Suprapubic skin (tissue), 4 donors: ENCODE data around the gene PGM1. TPM values are rescaled to one million over a fixed set of nuclear protein-coding genes. Genes with fewer than 3 reads are reported as not detected.

ENCODE experiments used
- DNase-seq, 2 donors: peaks; one replicate each; pipeline ENCODE4 v3.0.0-alpha.2; 2019; ENCODE audit warnings: low spot score in 2 of 2
- H3K27ac ChIP-seq: fragments of 200-600 bp; sonication (generic); one replicate; pipeline ENCODE4 v1.5.1; 2019
- H3K27me3 ChIP-seq: fragments of 200-600 bp; sonication (generic); one replicate; pipeline ENCODE4 v1.5.1; 2019
- H3K36me3 ChIP-seq: fragments of 200-600 bp; sonication (generic); one replicate; pipeline ENCODE4 v1.5.1; 2019
- H3K4me1 ChIP-seq: fragments of 200-600 bp; sonication (generic); one replicate; pipeline ENCODE4 v1.5.1; 2019
- H3K4me3 ChIP-seq: fragments of 200-600 bp; sonication (generic); one replicate; pipeline ENCODE4 v1.5.1; 2019; ENCODE audit warnings: mild to moderate bottlenecking
- H3K9me3 ChIP-seq: fragments of 200-600 bp; sonication (generic); one replicate; pipeline ENCODE4 v1.5.1; 2019
- CTCF ChIP-seq, 2 donors: fragments of 200-600 bp in 1 of 2; fragments of 450-650 bp in 1 of 2; sonication (generic) in 1 of 2; IDR thresholded peaks; one replicate each; pipeline ENCODE4 v1.5.1; 2016 to 2019; ENCODE audit warnings: antibody characterized with exemption in 2 of 2, mild to moderate bottlenecking in 1 of 2, moderate library complexity in 1 of 2
- EP300 ChIP-seq: sonication (generic); formaldehyde crosslinking; IDR thresholded peaks from one replicate; pipeline ENCODE4 v1.6.1; 2017; ENCODE audit warnings: antibody characterized with exemption
- POLR2A ChIP-seq, 2 donors: fragments of 450-650 bp; IDR thresholded peaks; one replicate each; pipeline ENCODE4 v1.6.1; 2017; ENCODE audit warnings: antibody characterized with exemption in 2 of 2, mild to moderate bottlenecking in 2 of 2, moderate library complexity in 2 of 2
- POLR2AphosphoS5 ChIP-seq, 3 donors: sonication (generic); formaldehyde crosslinking; IDR thresholded peaks; one replicate each; pipeline ENCODE4 v1.6.1; 2017; ENCODE audit warnings: antibody characterized with exemption in 3 of 3
- WGBS: methylation state at CpG from one replicate; pipeline ENCODE4 v1.1.5; 2018; 5-methylcytosine and 5-hydroxymethylcytosine counted together
- total RNA-seq, 4 donors: library from RNA; depleted of rRNA; stranded (reverse); fragments of >200 nt; gene quantifications; one replicate each; pipeline ENCODE4 v1.1.0, GENCODE V29; 2016

The PGM1 gene
- total RNA-seq, 4 donors from 2014 or later, result 38.9 to 52.8 (median 45.4) TPM

DNA sequence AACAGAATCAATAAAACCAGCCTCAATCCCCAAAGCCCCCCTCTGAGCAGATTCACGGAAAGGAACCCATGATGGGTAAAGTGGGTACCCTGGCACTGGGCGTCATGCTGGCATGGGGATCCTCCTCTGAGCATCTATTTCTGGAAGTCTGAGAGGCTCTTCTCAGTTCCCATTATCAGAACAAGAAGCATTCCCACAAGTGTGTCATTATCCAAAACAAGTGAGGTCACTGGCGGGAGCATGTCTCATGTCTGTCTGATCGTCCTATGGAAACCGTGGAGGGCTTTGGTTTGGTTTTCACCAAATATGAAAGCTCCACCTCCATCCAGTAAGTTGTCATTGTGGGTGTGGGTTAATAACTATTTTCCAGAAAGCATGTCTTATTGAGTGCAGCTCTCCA is 70.7 kb downstream of the PGM1 start:
- Histone ChIP-seq H3K36me3 (no peaks in the 10 kb centered on the region), H3K9me3 (peaks cover 5% of the 10 kb centered on the region), H3K27me3 (no peaks in the 10 kb centered on the region), H3K27ac (no peak overlapping the region), H3K4me1 (peaks cover 19% of the 10 kb centered on the region), H3K4me3 (no peak overlapping the region)
- TF ChIP-seq CTCF (IDR thresholded peaks at IDR 0.05) (no peak), EP300 (no peak), POLR2A (IDR thresholded peaks at IDR 0.05) (no peak), POLR2AphosphoS5 (IDR thresholded peaks at IDR 0.05) (no peak)
- WGBS, result 98% methylated on average over 5 of the region's 5 CpGs
- no peak for DNase-seq

DNA sequence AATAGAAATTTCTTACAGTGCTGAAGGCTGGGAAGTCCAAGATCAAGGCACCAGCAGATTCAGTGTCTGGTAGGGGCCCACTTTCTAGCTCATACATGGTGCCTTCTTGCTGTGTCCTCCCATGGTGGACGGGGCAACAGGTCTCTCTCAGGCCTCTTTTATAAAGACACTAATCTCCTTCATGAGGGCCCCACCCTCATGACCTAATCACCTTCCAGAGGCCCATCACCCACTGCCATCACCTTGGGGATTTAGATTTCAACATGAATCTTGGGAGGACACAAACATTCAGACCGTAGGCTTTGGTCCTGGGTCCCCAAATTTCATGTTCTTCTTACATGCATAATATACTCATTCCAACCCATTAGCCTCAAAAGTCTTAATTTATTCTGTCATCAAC is 71.5 kb downstream of the PGM1 start:
- 95% methylated on average over 2 of the region's 2 CpGs for WGBS
- TF ChIP-seq CTCF (IDR thresholded peaks at IDR 0.05) (no peak), EP300 (no peak), POLR2AphosphoS5 (IDR thresholded peaks at IDR 0.05) (no peak), POLR2A (IDR thresholded peaks at IDR 0.05) (no peak)
- Histone ChIP-seq H3K36me3 (no peaks in the 10 kb centered on the region), H3K27ac (no peak overlapping the region), H3K9me3 (peaks cover 5% of the 10 kb centered on the region), H3K27me3 (no peaks in the 10 kb centered on the region), H3K4me1 (peaks cover 27% of the 10 kb centered on the region), H3K4me3 (no peak overlapping the region)
- DNase-seq, result no peak

DNA sequence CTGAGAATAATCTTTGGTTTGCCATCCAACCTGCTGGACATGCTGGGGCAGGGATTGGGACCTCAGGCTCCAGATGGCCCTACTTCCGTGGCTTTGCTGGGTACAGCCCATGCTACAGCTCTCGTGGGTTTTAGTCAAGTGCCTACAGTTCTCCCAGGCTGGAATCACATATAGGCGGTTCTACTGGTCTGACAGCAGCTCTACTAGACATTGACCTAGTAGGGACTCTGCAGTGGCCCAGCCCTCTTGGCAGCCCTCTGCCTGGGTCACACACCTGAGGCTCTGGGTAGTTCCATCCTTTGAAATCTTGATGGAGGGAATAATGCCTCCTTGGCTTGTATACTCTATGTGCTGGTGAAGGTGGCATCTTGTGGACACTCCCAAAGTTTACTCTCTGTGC is 72.2 kb downstream of the PGM1 start:
- TF ChIP-seq EP300 (no peak), POLR2A (IDR thresholded peaks at IDR 0.05) (no peak), POLR2AphosphoS5 (IDR thresholded peaks at IDR 0.05) (no peak), CTCF (IDR thresholded peaks at IDR 0.05) (no peak)
- H3K27me3 ChIP-seq, result no peaks in the 10 kb centered on the region
- H3K4me3 ChIP-seq, result no peak overlapping the region
- 85% methylated on average over 2 of the region's 3 CpGs for WGBS
- peaks cover 5% of the 10 kb centered on the region for H3K9me3 ChIP-seq
- H3K36me3 ChIP-seq, result no peaks in the 10 kb centered on the region
- no peak overlapping the region for H3K27ac ChIP-seq
- DNase-seq, result no peak
- H3K4me1 ChIP-seq, result peaks cover 32% of the 10 kb centered on the region

DNA sequence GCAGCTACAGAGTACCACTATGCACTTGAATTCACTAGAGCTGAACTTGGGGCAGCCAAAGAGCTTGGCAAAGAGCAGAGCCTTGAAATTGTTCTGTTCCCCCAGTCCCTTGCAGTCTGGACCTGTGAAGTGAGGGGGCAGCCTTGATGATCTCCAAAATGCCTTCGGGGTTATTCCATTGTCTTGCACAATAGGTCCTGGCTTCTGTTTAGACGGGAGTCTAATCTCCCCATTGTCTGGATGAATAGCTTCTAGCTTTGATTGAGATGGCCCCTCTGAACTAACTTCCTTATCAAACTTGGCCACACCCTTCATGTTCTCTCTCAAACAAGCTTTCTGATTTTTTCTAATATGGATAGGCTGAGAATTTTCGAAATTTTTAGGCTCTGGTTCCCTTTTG is 72.6 kb downstream of the PGM1 start:
- TF ChIP-seq POLR2A (IDR thresholded peaks at IDR 0.05), result no peak
- TF ChIP-seq POLR2AphosphoS5 (IDR thresholded peaks at IDR 0.05), result no peak
- no peak for TF ChIP-seq CTCF (IDR thresholded peaks at IDR 0.05)
- TF ChIP-seq EP300, result no peak
- peaks cover 32% of the 10 kb centered on the region for H3K4me1 ChIP-seq
- WGBS, result 89% methylated on average over 3 of the region's 3 CpGs
- H3K4me3 ChIP-seq, result no peak overlapping the region
- H3K9me3 ChIP-seq, result peaks cover 5% of the 10 kb centered on the region
- H3K36me3 ChIP-seq, result no peaks in the 10 kb centered on the region
- no peaks in the 10 kb centered on the region for H3K27me3 ChIP-seq
- DNase-seq, result no peak
- H3K27ac ChIP-seq, result no peak overlapping the region

- no peak overlapping the region for H3K27ac ChIP-seq
- whole genome bisulfite sequencing, result 79% methylated on average over 2 of the region's 2 CpGs
These were observed 75.1 kb downstream of the PGM1 start for GRCh38 chr1:63668298-63668697.

More at GRCh38 chr1:63668298-63668697, 75.1 kb downstream of the PGM1 start:
- H3K4me1 ChIP-seq, result peaks cover 14% of the 10 kb centered on the region
- H3K9me3 ChIP-seq, result peaks cover 5% of the 10 kb centered on the region
- no peaks in the 10 kb centered on the region for H3K36me3 ChIP-seq
- no peak for DNase-seq
- H3K27me3 ChIP-seq, result no peaks in the 10 kb centered on the region
- H3K4me3 ChIP-seq, result no peak overlapping the region
- TF ChIP-seq POLR2AphosphoS5 (IDR thresholded peaks at IDR 0.05) (no peak), EP300 (no peak), POLR2A (IDR thresholded peaks at IDR 0.05) (no peak), CTCF (IDR thresholded peaks at IDR 0.05) (no peak)
